A549 (cell line): ENCODE measurements around the gene IRGQ. TPM values are rescaled to one million over a fixed set of nuclear protein-coding genes. Genes with fewer than 3 reads are reported as not detected.

Experiments
- ATAC-seq, 2 experiments: fragments of 200-7000 bp in 1 of 2; fragments of >200 bp in 1 of 2; cut with Nextera tagmentation in 1 of 2; cut with Tn5 transposase in 1 of 2; 3 replicates each; pipeline versions ENCODE4 v1.8.0 to v1.9.1; 2018 to 2020; ENCODE audit warnings: mild to moderate bottlenecking in 1 of 2, moderate library complexity in 1 of 2
- CTCF ChIA-PET: fragments of 300-600 bp; sonication (Branson Sonifier 250); formaldehyde crosslinking; extraction: SDS; loops from one replicate; lab custom pipeline; 2021; ENCODE audit warnings: antibody characterized with exemption, inconsistent platforms; lab: Yijun Ruan, JAX
- POLR2A ChIA-PET: fragments of 350-600 bp; formaldehyde crosslinking; extraction: SDS; loops from one replicate; lab custom pipeline; 2021; ENCODE audit warnings: antibody characterized with exemption, inconsistent platforms; lab: Yijun Ruan, JAX
- DNase-seq, 2 experiments: peaks; one replicate each; pipeline versions ENCODE4 v3.0.0 to v3.0.0-alpha.2; 2011 to 2016; ENCODE audit warnings: low read depth in 1 of 2, low spot score in 1 of 2
- FAIRE-seq: peaks from 2 replicates; lab custom pipeline; 2011; peaks lifted over from hg19 to GRCh38; lab: Jason Lieb, UNC
- H3K27ac ChIP-seq, 2 experiments: fragments of >200 bp; sonication (Bioruptor Twin); formaldehyde crosslinking; 3 replicates each; pipeline ENCODE4 v1.5.1; 2016 to 2017
- H3K4me1 ChIP-seq: fragments of >200 bp; sonication (Bioruptor Twin); formaldehyde crosslinking; 3 replicates; pipeline ENCODE4 v1.6.1; 2016
- H3K4me2 ChIP-seq: fragments of >200 bp; sonication (Bioruptor Twin); formaldehyde crosslinking; 3 replicates; pipeline ENCODE4 v1.6.1; 2016
- H3K4me3 ChIP-seq: fragments of >200 bp; sonication (Bioruptor Twin); formaldehyde crosslinking; 3 replicates; pipeline ENCODE4 v1.5.1; 2016
- H3K9me3 ChIP-seq: fragments of >200 bp; sonication (Bioruptor Twin); formaldehyde crosslinking; 3 replicates; pipeline ENCODE4 v1.6.1; 2016
- BHLHE40 ChIP-seq: IDR thresholded peaks from 2 replicates; pipeline ENCODE4 v1.6.1; 2012; ENCODE audit warnings: low read depth, low read length, inconsistent platforms
- CBX2 ChIP-seq: fragments of 200-600 bp; sonication (generic); IDR thresholded peaks from 2 replicates; pipeline ENCODE4 v1.6.1; 2016; ENCODE audit warnings: low read depth, mild to moderate bottlenecking, borderline replicate concordance
- EHF ChIP-seq: fragments of 250-450 bp; sonication (Bioruptor Pico); IDR thresholded peaks from 2 replicates; pipeline ENCODE4 v1.5.0; 2020; ENCODE audit warnings: mild to moderate bottlenecking
- ESRRA ChIP-seq: fragments of 150-350 bp; IDR thresholded peaks from 2 replicates; pipeline ENCODE4 v1.6.1; 2014; ENCODE audit warnings: mild to moderate bottlenecking, low read length, borderline replicate concordance
- HDAC2 ChIP-seq: fragments of 200-600 bp; sonication (generic); IDR thresholded peaks from 2 replicates; pipeline ENCODE4 v1.6.1; 2016
- HOXA7 ChIP-seq: fragments of 250-450 bp; sonication (Bioruptor Pico); IDR thresholded peaks from 2 replicates; pipeline ENCODE4 v1.5.0; 2020; ENCODE audit warnings: mild to moderate bottlenecking, moderate library complexity
- HOXB13 ChIP-seq: fragments of 250-450 bp; sonication (Bioruptor Pico); IDR thresholded peaks from 2 replicates; pipeline ENCODE4 v1.5.0; 2020; ENCODE audit warnings: low read depth, mild to moderate bottlenecking, moderate library complexity
- HOXB5 ChIP-seq: fragments of 250-450 bp; sonication (Bioruptor Pico); IDR thresholded peaks from 2 replicates; pipeline ENCODE4 v1.5.0; 2020; ENCODE audit warnings: mild to moderate bottlenecking, moderate library complexity
- KDM1A ChIP-seq: fragments of 200-600 bp; sonication (generic); IDR thresholded peaks from 2 replicates; pipeline ENCODE4 v1.6.1; 2016; ENCODE audit warnings: low read depth, mild to moderate bottlenecking
- KDM5A ChIP-seq: fragments of 200-600 bp; sonication (generic); IDR thresholded peaks from 2 replicates; pipeline ENCODE4 v1.6.1; 2016; ENCODE audit warnings: antibody characterized with exemption, mild to moderate bottlenecking
- NFE2L2 ChIP-seq: fragments of 150-350 bp; conservative IDR thresholded peaks from 2 replicates; pipeline ENCODE4 v1.6.1; 2014; ENCODE audit warnings: low read length
- NPAS2 ChIP-seq: fragments of 250-450 bp; sonication (Bioruptor Pico); IDR thresholded peaks from 2 replicates; pipeline ENCODE4 v1.8.0; 2022; ENCODE audit warnings: mild to moderate bottlenecking, moderate library complexity, borderline replicate concordance
- POLR2AphosphoS2 ChIP-seq: conservative IDR thresholded peaks from 2 replicates; pipeline ENCODE4 v1.6.1; 2012; ENCODE audit warnings: low read length, improper control_type of control experiment, inconsistent platforms
- RAD21 ChIP-seq, 2 experiments: fragments of >200 bp in 1 of 2; sonication (Bioruptor Twin) in 1 of 2; formaldehyde crosslinking in 1 of 2; IDR thresholded peaks in 1 of 2; conservative IDR thresholded peaks in 1 of 2; 2 replicates in 1 of 2; 3 replicates in 1 of 2; pipeline ENCODE4 v1.6.1; 2012 to 2018; ENCODE audit warnings: inconsistent platforms in 1 of 2
- RCOR1 ChIP-seq: fragments of 150-350 bp; IDR thresholded peaks from 2 replicates; pipeline ENCODE4 v1.6.1; 2014; ENCODE audit warnings: antibody characterized with exemption, low read length, low read depth
- RFX5 ChIP-seq: fragments of 450-650 bp; IDR thresholded peaks from 2 replicates; pipeline ENCODE4 v1.7.1; 2014; ENCODE audit warnings: antibody characterized with exemption, mild to moderate bottlenecking, moderate library complexity
- SREBF2 ChIP-seq: fragments of 450-650 bp; IDR thresholded peaks from 2 replicates; pipeline ENCODE4 v1.6.1; 2014; ENCODE audit warnings: mild to moderate bottlenecking, moderate library complexity
- TP53 ChIP-seq: fragments of 250-450 bp; sonication (Bioruptor Pico); IDR thresholded peaks from 2 replicates; pipeline ENCODE4 v1.5.0; 2021; ENCODE audit warnings: mild to moderate bottlenecking, moderate library complexity
- ZC3H11A ChIP-seq: fragments of 450-650 bp; IDR thresholded peaks from 2 replicates; pipeline ENCODE4 v1.6.1; 2014; ENCODE audit warnings: antibody characterized with exemption, mild to moderate bottlenecking
- ZNF302 ChIP-seq: fragments of 250-450 bp; sonication (Bioruptor Pico); IDR thresholded peaks from 2 replicates; pipeline ENCODE4 v1.9.0; 2021; ENCODE audit warnings: inconsistent platforms, mild to moderate bottlenecking, moderate library complexity
- ZSCAN20 ChIP-seq: fragments of 250-450 bp; sonication (Bioruptor Pico); IDR thresholded peaks from 2 replicates; pipeline ENCODE4 v1.8.0; 2022; ENCODE audit warnings: mild to moderate bottlenecking, moderate library complexity
- WGBS: methylation state at CpG from one replicate; pipeline ENCODE4 v1.1.6; 2017; ENCODE audit errors: missing lambda C conversion rate; 5-methylcytosine and 5-hydroxymethylcytosine counted together
- polyA plus RNA-seq, 4 experiments: library from polyadenylated mRNA; depleted of rRNA in 3 of 4; stranded (reverse); fragments of >200 nt; fragmentation: RNase III in 1 of 4; extraction: RNeasy Plus Mini Kit Qiagen cat#74134 plus additional on column Dnase treatment in 1 of 4; gene quantifications; 2 replicates in 3 of 4; 3 replicates in 1 of 4; pipeline ENCODE4 v1.2.3, GENCODE V29; 2011 to 2017
- TF ChIP-seq, protein P1 (sequence below): fragments of 150-350 bp; IDR thresholded peaks from 2 replicates; pipeline ENCODE4 v1.6.1; 2014; ENCODE audit warnings: low read depth, mild to moderate bottlenecking, low read length
- TF ChIP-seq, protein P2 (sequence below): fragments of 450-650 bp; IDR thresholded peaks from 2 replicates; pipeline ENCODE4 v1.6.1; 2014; ENCODE audit warnings: antibody characterized with exemption
- TF ChIP-seq, protein P3 (sequence below): fragments of >200 bp; sonication (Bioruptor Twin); formaldehyde crosslinking; IDR thresholded peaks from 3 replicates; pipeline ENCODE4 v1.5.1; 2016
- TF ChIP-seq, protein P4 (sequence below): fragments of 250-450 bp; sonication (Bioruptor Pico); IDR thresholded peaks from 2 replicates; pipeline ENCODE4 v1.5.0; 2021; ENCODE audit warnings: mild to moderate bottlenecking, moderate library complexity, borderline replicate concordance

IRGQ gene
- polyA plus RNA-seq, 2 of the 4 experiments (the other 2 are of a cell fraction): 6.5 to 10.0 TPM

DNA sequence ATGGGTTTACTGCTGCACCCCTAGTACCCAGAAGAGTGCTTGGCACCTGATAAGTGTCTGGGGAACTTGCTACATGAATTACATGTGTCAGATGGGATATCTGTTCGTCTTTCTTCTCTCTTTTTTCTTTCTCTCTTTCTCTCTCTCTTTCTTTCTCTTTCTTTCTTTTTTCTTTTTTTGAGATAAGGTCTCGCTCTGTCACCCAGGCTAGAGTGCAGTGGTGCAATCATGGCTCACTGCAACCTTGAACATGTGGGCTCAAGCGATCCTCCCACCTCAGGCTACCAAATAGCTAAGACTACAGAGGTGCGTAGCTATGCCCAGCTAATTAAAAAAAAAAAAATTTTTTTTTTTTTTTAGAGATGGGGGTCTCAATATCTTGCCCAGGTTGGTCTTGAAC, 37.6 kb upstream of the IRGQ start (continued):
- TF ChIP-seq RAD21 (conservative IDR thresholded peaks at IDR 0.05 in 1 of 2, IDR thresholded peaks at IDR 0.05 in 1 of 2) (no peak), HDAC2 (no peak), BHLHE40 (no peak), SREBF2 (no peak)

DNA sequence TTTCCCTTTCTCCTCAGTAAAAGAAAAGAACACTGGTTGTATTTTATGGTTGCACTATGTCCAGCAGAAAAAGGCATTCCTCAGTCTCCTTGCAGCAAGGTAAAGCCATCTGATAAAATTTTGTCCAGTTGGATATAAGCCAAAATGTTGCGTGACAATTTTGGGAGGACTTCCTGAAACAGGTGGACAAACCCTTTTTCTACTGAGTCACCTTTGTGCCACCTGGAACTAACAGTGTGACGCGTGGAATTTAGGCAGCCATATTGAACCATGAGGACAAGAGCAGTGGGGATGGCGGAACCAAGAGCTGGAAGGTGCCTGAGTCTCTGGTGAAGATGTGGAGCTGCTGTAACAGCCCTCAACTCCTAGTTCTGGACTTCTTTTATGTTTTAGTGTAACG, 35.6 kb upstream of the IRGQ start:
- Histone ChIP-seq H3K4me3 (no peak overlapping the region), H3K27ac (no peak overlapping the region), H3K4me2 (no peak overlapping the region), H3K4me1 (peaks cover 24% of the 10 kb centered on the region), H3K9me3 (no peaks in the 10 kb centered on the region)
- TF ChIP-seq, protein P1, sequence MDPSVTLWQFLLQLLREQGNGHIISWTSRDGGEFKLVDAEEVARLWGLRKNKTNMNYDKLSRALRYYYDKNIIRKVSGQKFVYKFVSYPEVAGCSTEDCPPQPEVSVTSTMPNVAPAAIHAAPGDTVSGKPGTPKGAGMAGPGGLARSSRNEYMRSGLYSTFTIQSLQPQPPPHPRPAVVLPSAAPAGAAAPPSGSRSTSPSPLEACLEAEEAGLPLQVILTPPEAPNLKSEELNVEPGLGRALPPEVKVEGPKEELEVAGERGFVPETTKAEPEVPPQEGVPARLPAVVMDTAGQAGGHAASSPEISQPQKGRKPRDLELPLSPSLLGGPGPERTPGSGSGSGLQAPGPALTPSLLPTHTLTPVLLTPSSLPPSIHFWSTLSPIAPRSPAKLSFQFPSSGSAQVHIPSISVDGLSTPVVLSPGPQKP: no peak
- TF ChIP-seq CBX2 (no peak), RAD21 (conservative IDR thresholded peaks at IDR 0.05 in 1 of 2, IDR thresholded peaks at IDR 0.05 in 1 of 2) (no peak), HOXB13 (CRISPR knock-in tag) (no peak), NFE2L2 (no peak), TP53 (no peak), KDM1A (no peak), RFX5 (no peak), NPAS2 (no peak)
- ChIA-PET POLR2A (no interaction called here), CTCF (interaction anchor here (1.0 to 2.7 kb wide), 3 partner anchors 8 to 76 kb away, joined by 3 to 11 read pairs (median 3); no protein-coding TSS in a partner anchor)
- ATAC-seq (no peak), DNase-seq (no peak), FAIRE-seq (no peak)
- 87% methylated on average over 5 of the region's 5 CpGs for WGBS

DNA sequence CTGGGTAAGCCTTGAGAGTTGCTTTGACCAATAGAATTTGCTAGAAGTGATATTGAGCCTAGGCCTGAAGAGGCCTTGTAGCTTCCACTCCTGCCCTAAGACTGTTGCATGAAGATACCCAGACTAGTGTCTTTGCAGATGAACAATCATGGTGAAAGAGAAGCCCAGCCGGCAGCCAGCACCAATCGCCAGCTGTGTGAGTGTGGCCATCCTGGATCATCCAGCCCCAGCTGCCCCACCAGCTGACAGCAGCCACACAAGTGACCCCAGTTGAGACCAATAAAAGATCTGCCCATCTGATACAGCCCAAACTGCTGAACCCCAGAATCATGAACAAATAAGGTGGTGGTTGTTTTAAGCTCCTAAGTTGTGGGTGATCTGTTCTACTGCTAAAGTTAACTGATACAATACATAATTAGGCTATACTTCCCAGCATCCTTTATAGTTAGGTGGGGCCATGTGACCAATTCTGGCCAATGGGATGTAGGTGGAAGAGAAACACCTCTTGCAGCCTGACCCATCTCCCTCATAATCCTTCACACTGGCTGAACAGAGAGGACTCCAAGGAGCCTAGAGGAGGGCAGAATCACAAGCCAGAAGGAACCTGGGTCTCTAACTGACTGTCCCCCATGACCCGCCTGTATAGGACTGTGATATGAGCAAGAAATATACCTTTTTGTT, 32.9 kb upstream of the IRGQ start:
- Histone ChIP-seq H3K4me3 (no peak overlapping the region), H3K9me3 (no peaks in the 10 kb centered on the region), H3K27ac (no peak overlapping the region), H3K4me2 (no peak overlapping the region), H3K4me1 (no peaks in the 10 kb centered on the region)
- FAIRE-seq (no peak), ATAC-seq (no peak), DNase-seq (no peak)
- TF ChIP-seq, protein P2, sequence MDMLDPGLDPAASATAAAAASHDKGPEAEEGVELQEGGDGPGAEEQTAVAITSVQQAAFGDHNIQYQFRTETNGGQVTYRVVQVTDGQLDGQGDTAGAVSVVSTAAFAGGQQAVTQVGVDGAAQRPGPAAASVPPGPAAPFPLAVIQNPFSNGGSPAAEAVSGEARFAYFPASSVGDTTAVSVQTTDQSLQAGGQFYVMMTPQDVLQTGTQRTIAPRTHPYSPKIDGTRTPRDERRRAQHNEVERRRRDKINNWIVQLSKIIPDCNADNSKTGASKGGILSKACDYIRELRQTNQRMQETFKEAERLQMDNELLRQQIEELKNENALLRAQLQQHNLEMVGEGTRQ: peak; percentile 70
- TF ChIP-seq, protein P3, sequence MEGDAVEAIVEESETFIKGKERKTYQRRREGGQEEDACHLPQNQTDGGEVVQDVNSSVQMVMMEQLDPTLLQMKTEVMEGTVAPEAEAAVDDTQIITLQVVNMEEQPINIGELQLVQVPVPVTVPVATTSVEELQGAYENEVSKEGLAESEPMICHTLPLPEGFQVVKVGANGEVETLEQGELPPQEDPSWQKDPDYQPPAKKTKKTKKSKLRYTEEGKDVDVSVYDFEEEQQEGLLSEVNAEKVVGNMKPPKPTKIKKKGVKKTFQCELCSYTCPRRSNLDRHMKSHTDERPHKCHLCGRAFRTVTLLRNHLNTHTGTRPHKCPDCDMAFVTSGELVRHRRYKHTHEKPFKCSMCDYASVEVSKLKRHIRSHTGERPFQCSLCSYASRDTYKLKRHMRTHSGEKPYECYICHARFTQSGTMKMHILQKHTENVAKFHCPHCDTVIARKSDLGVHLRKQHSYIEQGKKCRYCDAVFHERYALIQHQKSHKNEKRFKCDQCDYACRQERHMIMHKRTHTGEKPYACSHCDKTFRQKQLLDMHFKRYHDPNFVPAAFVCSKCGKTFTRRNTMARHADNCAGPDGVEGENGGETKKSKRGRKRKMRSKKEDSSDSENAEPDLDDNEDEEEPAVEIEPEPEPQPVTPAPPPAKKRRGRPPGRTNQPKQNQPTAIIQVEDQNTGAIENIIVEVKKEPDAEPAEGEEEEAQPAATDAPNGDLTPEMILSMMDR: no peak
- POLR2A ChIA-PET: no interaction called here
- WGBS: 78% methylated on average over 3 of the region's 3 CpGs
- CTCF ChIA-PET: interaction anchor here (0.7 to 3.1 kb wide), 7 partner anchors 21 to 111 kb away, joined by 3 to 9 read pairs (median 4); no protein-coding TSS in a partner anchor

DNA sequence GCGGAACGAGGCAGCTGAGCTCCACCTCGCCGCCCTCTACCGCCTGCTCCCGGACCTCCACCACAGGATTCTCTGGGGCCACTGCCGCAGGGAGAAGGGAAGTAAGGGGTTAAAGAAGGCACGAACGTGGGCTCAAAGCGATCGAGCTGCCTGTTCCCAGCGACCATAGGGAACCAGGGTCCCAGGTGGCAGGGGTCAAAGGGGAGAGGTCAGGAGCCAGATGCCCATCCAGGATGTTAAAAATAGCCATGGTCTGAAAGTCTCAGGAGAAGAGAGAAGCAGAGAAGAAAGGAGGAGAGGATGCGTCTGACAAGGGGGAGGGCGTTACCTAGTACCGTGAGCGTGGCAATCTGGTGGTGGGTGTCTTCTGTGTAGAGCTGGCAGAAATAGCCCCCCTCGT, 30.9 kb upstream of the IRGQ start:
- ChIA-PET POLR2A (no interaction called here), CTCF (interaction anchor here (0.7 to 3.1 kb wide), 8 partner anchors 11 to 142 kb away, joined by 3 to 9 read pairs (median 4); no protein-coding TSS in a partner anchor)
- Histone ChIP-seq H3K4me1 (no peaks in the 10 kb centered on the region), H3K4me3 (no peak overlapping the region), H3K27ac (no peak overlapping the region), H3K4me2 (no peak overlapping the region), H3K9me3 (no peaks in the 10 kb centered on the region)
- ATAC-seq (no peak), DNase-seq (no peak), FAIRE-seq (no peak)
- 75% methylated on average over 17 of the region's 17 CpGs for WGBS
- TF ChIP-seq ESRRA (no peak), KDM1A (no peak), EHF (CRISPR knock-in tag) (no peak), ZSCAN20 (CRISPR knock-in tag) (no peak), HOXB5 (CRISPR knock-in tag) (no peak), KDM5A (no peak), POLR2AphosphoS2 (no peak), ZNF302 (no peak), HOXA7 (no peak), RCOR1 (no peak), ZC3H11A (no peak), BHLHE40 (no peak)
- TF ChIP-seq, protein P1: no peak
- TF ChIP-seq, protein P4, sequence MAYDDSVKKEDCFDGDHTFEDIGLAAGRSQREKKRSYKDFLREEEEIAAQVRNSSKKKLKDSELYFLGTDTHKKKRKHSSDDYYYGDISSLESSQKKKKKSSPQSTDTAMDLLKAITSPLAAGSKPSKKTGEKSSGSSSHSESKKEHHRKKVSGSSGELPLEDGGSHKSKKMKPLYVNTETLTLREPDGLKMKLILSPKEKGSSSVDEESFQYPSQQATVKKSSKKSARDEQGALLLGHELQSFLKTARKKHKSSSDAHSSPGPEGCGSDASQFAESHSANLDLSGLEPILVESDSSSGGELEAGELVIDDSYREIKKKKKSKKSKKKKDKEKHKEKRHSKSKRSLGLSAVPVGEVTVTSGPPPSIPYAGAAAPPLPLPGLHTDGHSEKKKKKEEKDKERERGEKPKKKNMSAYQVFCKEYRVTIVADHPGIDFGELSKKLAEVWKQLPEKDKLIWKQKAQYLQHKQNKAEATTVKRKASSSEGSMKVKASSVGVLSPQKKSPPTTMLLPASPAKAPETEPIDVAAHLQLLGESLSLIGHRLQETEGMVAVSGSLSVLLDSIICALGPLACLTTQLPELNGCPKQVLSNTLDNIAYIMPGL (CRISPR knock-in tag): no peak
